OCI-LY1 (cell line): ENCODE measurements around the gene GALNT10.

Experiments
- H2AFZ ChIP-seq: fragments of 200-600 bp; sonication (generic), shearing (Covaris generic); 2 replicates; pipeline ENCODE4 v1.6.0; 2014; ENCODE audit warnings: antibody characterized with exemption, mild to moderate bottlenecking, low read length
- H3F3A ChIP-seq: fragments of 200-600 bp; sonication (generic), shearing (Covaris generic); 2 replicates; pipeline ENCODE4 v1.6.0; 2014; ENCODE audit warnings: mild to moderate bottlenecking, antibody characterized with exemption, low read length, moderate library complexity; ENCODE audit not compliant: insufficient read depth
- H3K27ac ChIP-seq: fragments of 200-600 bp; sonication (generic); 2 replicates; pipeline ENCODE4 v1.5.1; 2014; ENCODE audit warnings: low read length, mixed run types, mild to moderate bottlenecking, low read depth; ENCODE audit not compliant: poor library complexity, severe bottlenecking
- H3K27me3 ChIP-seq: fragments of 200-600 bp; sonication (generic); 2 replicates; pipeline ENCODE4 v1.6.0; 2014; ENCODE audit warnings: antibody characterized with exemption, mild to moderate bottlenecking, low read length, moderate library complexity; ENCODE audit not compliant: insufficient read depth
- H3K36me3 ChIP-seq: fragments of 200-600 bp; sonication (generic); 2 replicates; pipeline ENCODE4 v1.6.1; 2014; ENCODE audit warnings: mild to moderate bottlenecking, antibody characterized with exemption, low read length, moderate library complexity, mixed read lengths; ENCODE audit not compliant: insufficient read depth
- H3K4me1 ChIP-seq: fragments of 200-600 bp; sonication (generic); 2 replicates; pipeline ENCODE4 v1.5.1; 2014; ENCODE audit warnings: mild to moderate bottlenecking, low read length, moderate library complexity; ENCODE audit not compliant: insufficient read depth, severe bottlenecking
- H3K4me2 ChIP-seq: fragments of 200-600 bp; sonication (generic), shearing (Covaris generic); 2 replicates; pipeline ENCODE4 v1.6.1; 2014; ENCODE audit warnings: low read length
- H3K4me3 ChIP-seq: fragments of 200-600 bp; sonication (generic); 2 replicates; pipeline ENCODE4 v1.5.1; 2014; ENCODE audit warnings: low read length, low read depth, mild to moderate bottlenecking, mixed read lengths; ENCODE audit not compliant: poor library complexity, severe bottlenecking
- H3K79me2 ChIP-seq: fragments of 200-600 bp; shearing (Covaris generic); 2 replicates; pipeline ENCODE4 v1.6.1; 2016; ENCODE audit warnings: mixed run types, low read length, mixed read lengths; ENCODE audit not compliant: insufficient read depth
- H3K9ac ChIP-seq: fragments of 200-600 bp; sonication (generic), shearing (Covaris generic); 2 replicates; pipeline ENCODE4 v1.6.1; 2014; ENCODE audit warnings: mild to moderate bottlenecking, low read length, mixed read lengths
- H3K9me2 ChIP-seq: fragments of 200-600 bp; sonication (generic), shearing (Covaris generic); 2 replicates; pipeline ENCODE4 v1.6.1; 2014; ENCODE audit warnings: low read depth, mild to moderate bottlenecking, low read length, mixed read lengths
- H3K9me3 ChIP-seq: fragments of 200-600 bp; shearing (Covaris generic); 2 replicates; pipeline ENCODE4 v1.6.1; 2014; ENCODE audit warnings: low read length, mixed read lengths
- H4K20me1 ChIP-seq: fragments of 200-600 bp; sonication (generic), shearing (Covaris generic); 2 replicates; pipeline ENCODE4 v1.6.0; 2016; ENCODE audit warnings: mild to moderate bottlenecking, low read length; ENCODE audit not compliant: insufficient read depth
- CTCF ChIP-seq: fragments of 200-600 bp; sonication (generic), shearing (Covaris generic); IDR thresholded peaks from 2 replicates; pipeline ENCODE4 v1.5.1; 2017; ENCODE audit warnings: mild to moderate bottlenecking, antibody characterized with exemption, low read length, moderate library complexity, mixed read lengths
- EZH2 ChIP-seq: fragments of 200-600 bp; sonication (generic), shearing (Covaris generic); IDR thresholded peaks from 2 replicates; pipeline ENCODE4 v1.8.0; 2017; ENCODE audit warnings: borderline replicate concordance, mixed run types, mild to moderate bottlenecking, antibody characterized with exemption, low read length, moderate library complexity, mixed read lengths

Gene GALNT10

DNA sequence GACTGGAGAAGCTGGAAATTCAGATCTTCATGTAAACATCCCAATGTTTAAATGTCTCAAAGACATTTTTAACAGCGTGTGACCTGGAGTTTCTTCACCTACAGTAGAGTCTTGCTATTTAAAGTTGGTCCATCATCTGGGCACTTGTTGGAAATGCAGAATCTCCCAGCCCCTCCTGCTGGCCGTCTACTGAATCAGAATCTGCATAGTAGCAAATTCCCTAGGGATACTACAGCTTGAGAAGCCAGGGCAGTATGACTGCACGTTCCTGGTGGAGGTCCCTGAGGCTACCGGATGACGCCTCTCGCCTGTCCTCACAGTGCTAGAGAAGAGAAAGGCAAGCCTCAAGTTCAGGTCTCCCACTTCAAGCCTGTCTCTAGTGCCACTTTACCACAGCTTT lies 271.0 kb downstream of the GALNT10 start:
- Histone ChIP-seq H3K4me2 (no peak overlapping the region), H3K36me3 (peaks cover 9% of the 10 kb centered on the region), H3K4me1 (no peaks in the 10 kb centered on the region), H3K9me2 (no peaks in the 10 kb centered on the region), H3K4me3 (no peak overlapping the region), H3F3A (no peaks in the 10 kb centered on the region), H3K9me3 (no peaks in the 10 kb centered on the region), H3K9ac (no peak overlapping the region), H3K79me2 (no peaks in the 10 kb centered on the region), H4K20me1 (no peaks in the 10 kb centered on the region), H3K27me3 (no peaks in the 10 kb centered on the region), H3K27ac (no peak overlapping the region), H2AFZ (no peak overlapping the region)
- TF ChIP-seq EZH2 (no peak), CTCF (no peak)

DNA sequence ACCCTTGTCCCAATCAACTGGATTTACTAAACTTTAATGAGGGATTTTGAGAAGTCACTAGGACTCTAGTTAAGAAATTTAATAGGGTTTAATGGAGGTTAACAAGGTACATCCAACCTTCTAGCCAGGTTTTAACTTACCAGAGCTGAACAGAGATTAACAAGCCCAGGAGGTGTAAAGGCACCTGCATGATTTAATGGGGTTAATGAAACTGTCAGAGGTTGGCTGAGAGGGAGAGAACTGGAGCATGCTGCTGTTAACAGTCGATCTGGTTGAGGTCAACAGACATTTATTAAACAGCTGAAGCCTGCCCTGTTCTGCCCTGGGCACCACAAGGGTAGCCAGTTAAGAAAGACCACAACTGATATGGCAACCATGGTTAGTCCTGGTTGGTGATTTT lies 273.9 kb downstream of the GALNT10 start:
- H3K4me2 ChIP-seq: no peak overlapping the region
- TF ChIP-seq CTCF (no peak), EZH2 (no peak)
- no peaks in the 10 kb centered on the region for H3K9me3 ChIP-seq

DNA sequence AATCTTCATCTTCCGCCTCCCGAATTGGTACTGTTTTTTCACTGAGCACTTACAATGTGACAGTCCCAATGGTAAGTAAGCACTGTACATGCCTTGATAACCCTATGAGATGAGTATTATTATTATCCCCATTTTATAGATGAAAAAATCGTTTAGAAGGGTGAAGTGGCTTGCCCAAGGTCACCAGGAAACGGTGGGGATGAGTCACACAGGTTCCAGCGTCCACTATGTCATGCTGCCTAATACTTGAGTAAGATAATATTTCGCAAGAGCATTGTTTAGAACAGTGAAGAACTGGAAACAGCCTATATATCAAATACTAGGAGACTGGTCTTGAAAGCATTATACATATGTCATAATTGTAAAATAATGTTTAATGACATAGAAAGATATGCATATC lies 274.6 kb downstream of the GALNT10 start:
- no peaks in the 10 kb centered on the region for H3F3A ChIP-seq
- H3K4me3 ChIP-seq: no peak overlapping the region
- no peaks in the 10 kb centered on the region for H3K36me3 ChIP-seq
- H3K27me3 ChIP-seq: no peaks in the 10 kb centered on the region
- H4K20me1 ChIP-seq: no peaks in the 10 kb centered on the region
- no peak overlapping the region for H3K4me2 ChIP-seq
- no peaks in the 10 kb centered on the region for H3K9me2 ChIP-seq
- TF ChIP-seq EZH2 (no peak), CTCF (no peak)
- H2AFZ ChIP-seq: no peak overlapping the region
- H3K79me2 ChIP-seq: no peaks in the 10 kb centered on the region
- H3K9me3 ChIP-seq: no peaks in the 10 kb centered on the region
- H3K4me1 ChIP-seq: no peaks in the 10 kb centered on the region
- H3K27ac ChIP-seq: no peak overlapping the region
- no peak overlapping the region for H3K9ac ChIP-seq

More for the DNA sequence above, 273.9 kb downstream of the GALNT10 start:
- H3K4me3 ChIP-seq: no peak overlapping the region
- H3K4me1 ChIP-seq: no peaks in the 10 kb centered on the region
- H3K36me3 ChIP-seq: no peaks in the 10 kb centered on the region
- H4K20me1 ChIP-seq: no peaks in the 10 kb centered on the region
- no peak overlapping the region for H3K27ac ChIP-seq
- no peaks in the 10 kb centered on the region for H3K79me2 ChIP-seq
- no peaks in the 10 kb centered on the region for H3K27me3 ChIP-seq
- no peak overlapping the region for H3K9ac ChIP-seq
- H2AFZ ChIP-seq: no peak overlapping the region
- H3F3A ChIP-seq: no peaks in the 10 kb centered on the region
- no peaks in the 10 kb centered on the region for H3K9me2 ChIP-seq
